DMS153 (cell line): ENCODE results near the gene NT5C1A.

Experiments
- DNase-seq: peaks from one replicate; lab custom pipeline; 2025; lab: John Stamatoyannopoulos, UW

NT5C1A gene

DNA sequence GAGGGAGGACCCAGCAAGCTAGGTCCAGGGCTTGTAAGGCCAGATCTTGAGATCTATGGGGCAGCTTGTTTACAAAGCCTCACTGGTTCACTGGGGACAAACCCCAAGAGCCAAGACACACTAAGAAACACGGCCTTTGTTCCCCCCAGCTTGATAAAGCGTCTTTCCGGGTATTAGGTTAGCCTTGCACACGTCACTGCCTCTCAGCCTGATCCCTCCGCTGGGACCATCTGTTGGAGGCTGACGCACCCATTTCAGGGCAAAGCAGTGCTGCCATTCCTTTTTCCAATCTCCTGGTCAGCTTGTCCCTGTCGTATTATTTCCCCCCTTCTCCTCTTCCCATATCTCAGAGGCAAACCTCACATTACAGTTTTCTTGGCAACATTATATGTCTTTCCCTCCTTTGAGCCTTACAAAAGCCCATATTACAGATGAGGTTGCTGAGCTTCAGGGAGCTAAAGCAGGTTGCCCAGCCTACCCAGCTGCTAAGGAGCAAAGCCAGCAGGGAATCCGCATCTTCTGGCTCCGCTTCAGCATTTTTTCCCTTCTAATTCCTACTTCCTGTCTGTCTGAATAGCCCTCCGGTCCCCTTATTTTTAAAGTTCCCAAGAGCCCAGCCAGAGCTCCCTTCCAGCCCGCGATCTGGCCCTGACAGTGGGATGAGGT lies 36.6 kb downstream of the NT5C1A start:
- DNase-seq, result no peak

DNA sequence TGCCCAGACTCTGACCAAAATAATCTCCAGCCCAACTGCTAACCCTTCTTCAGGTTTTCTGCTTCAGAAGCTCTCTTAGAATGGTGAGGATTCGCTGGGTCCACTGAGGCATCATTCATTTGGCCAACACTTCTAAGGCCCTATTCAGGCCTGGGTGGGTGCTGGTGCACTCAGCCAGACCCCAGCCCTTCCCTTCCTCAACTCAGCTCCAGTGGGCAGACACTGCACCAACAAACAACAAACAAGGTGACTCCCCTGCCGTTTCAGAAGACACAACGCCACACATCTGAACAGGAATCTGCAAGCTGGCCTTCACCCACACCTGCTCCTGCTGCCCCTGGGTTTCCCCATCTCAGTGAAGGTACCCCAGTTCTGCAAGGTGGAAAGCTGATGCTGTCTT lies 38.5 kb downstream of the NT5C1A start:
- DNase-seq, result no peak

GRCh38 chr1:39632682-39633417 lies 39.1 kb downstream of the NT5C1A start:
- peak; percentile 16 for DNase-seq

- no peak for DNase-seq
Measured at GRCh38 chr1:39632323-39632681, 39.6 kb downstream of the NT5C1A start.

DNA sequence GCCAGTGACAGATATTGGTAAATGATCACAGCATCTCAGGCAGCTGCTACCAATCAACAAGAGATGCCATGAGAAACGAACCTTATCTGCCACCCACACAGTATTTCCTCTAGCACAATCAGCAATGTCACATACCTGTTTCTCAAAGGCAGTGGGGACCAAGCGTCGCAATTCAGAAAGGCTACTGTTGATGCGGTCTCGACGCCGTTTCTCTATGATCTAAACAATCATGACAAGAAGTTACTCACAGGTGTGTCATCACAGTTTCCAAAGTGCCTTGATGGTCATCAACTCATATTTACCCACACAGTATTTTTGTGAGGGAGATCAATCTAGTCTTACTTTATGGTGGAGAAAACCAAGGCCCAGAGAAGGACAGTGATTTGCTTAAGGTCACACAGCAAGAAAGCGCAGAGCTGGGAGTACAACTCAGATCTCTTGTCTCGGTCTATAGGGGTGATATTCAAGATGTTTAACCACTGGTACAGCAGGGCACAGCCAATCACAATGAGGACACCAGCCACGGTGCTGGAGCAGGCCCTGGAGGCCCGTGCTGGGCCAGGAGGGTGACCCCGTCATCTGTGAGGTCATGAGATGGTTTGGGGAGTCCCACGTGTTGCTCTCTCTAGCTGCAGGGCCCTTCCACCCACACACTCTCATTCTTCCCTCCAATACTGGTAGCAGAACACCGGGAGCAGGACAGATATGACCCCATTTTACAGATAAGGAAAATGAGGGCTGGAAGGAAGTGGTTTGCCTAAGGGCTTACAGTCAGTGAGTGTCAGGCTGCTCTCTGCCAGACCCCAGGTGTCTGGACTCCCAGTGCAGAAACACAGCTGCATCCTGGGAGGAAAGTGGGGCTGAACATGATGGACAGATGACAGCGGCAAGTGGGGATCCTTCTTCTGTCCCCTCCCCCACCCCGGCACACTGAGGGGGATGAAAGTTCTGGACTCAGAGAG lies 40.3 kb downstream of the NT5C1A start:
- DNase-seq, result no peak

DNA sequence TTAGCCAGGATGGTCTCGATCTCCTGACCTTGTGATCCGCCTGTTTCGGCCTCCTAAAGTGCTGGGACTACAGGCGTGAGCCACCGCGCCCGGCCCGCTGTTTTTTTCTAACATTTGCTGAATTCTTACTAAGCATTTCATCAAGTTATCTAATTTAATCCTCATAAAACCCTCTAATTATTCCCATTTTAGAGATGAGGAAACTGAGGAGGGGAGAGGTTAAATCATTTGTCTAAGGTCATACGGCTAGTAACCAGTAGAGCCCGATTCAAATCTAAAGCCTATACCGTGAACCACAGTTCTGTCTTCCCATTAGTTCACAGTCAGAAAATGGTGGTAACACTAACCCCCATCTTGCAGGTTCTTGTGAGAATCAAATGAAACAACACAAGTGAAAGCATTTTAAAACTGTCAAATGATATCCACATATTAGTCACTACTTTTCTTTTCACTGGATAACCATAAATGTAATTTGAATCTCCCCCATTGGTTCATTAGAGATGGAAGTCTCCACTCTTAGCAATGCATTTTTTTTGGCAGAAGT lies 43.0 kb downstream of the NT5C1A start:
- DNase-seq, result no peak

- DNase-seq, result no peak
Measured at GRCh38 chr1:39626646-39627045, 45.3 kb downstream of the NT5C1A start.

DNA sequence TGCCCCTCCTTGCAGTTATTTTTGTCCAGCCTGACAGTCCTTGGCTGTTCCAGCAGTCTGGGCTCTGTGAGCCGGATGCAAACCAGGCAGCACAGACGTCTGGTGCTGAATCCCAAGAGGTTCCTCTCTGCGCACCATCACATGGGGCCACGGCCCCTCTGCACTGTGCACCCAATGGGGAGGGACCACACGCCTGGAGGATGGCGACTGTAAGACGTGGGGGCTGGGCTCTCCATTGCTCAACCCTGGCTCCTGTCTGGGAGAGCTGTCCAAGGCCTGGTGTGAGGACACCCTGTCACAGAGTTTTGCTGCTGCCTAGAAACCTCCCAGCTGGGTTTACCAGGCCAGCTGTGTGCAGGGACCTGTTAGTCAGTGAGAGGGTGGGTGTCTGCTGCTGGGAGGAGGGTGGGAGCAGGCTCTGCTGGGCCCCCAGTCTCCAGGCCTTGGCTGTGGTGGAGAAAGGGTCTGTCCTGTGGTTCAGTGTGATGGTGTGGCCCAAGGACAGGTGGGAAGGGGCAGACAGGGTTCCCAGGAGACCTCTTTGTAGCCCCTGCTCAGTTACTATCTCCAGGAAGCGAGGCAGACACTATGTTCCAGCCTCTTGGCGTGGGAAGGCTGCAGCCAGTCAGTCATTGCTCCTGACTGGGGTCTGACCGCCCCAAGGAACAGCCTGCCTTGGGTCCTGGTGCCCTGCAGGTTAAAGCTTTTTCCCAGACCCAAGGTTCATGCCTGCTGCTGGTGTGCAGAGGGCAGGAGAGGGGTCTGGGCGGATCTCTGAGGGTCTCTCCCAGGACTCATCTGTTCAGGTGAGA lies 46.2 kb downstream of the NT5C1A start:
- no peak for DNase-seq

DNA sequence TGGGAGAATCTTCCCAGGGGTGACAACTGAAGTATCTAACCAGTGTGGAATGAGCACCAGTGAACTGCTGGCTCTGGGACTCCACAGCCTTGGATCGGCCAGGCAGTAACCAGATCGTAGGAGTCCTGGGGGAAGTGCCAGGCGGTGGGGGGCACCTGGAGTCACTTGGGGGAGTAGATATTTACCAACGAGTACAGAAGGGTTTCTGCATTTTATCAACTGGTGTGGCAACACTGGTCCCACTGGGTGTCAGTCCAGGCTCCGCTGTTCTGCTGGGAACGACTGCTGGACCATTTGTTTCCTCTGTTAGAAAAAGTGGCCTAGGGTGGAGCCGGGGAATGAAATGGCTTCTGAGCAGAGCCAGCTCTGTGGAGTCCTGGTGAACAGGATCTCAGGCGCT lies 46.9 kb downstream of the NT5C1A start:
- DNase-seq, result no peak

DNA sequence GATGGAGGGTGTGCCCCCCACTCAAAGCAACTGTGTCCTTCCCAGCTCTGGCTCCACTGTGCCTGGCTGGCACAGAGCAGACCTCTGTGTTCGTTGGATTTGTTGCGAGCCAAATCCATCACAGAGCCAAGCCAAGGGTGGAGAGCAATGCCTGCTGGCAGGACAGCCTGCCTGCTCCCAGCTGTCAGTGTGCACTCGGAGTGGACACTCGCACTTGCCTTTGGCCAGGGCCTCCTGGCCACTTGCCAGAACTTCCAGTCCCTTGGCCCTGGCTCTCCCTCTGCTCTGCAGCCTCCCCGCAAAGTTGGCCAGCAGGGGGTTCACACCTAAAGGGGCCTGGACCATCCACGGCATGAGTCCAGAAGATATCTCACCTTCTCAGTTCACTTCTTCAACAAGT lies 48.9 kb downstream of the NT5C1A start:
- DNase-seq, result no peak

- DNase-seq, result no peak
Measured at GRCh38 chr1:39622427-39622826, 49.5 kb downstream of the NT5C1A start.

- DNase-seq, result no peak
Measured at GRCh38 chr1:39620659-39621165, 51.2 kb downstream of the NT5C1A start.

DNA sequence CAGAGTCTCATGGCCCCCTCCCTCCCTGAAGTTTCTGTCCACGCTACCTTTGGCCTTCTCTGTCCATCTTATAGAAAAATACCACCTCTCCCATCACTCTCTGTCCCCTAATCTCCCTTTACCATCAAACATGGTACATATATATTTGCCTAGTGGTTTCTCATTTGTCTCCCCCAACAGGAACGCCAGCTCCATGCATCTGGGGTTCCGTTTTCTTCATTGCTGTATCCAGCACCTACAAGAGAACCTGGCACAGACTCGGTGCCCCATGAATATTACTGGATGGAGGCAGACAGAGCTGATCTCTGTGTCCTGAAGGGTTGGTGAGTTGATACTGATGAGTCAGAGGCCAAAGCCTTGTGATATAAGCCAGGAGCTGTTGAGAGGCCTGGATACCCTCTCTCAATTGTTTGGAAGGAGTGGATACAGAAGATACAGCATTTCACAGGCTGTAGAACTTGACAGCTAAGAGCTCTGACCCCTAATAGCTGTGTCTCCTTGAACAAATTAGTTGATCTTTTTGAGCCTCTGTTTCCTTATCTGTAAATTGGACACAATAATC lies 54.3 kb downstream of the NT5C1A start:
- no peak for DNase-seq

GRCh38 chr1:39615086-39615673 lies 56.7 kb downstream of the NT5C1A start:
- no peak for DNase-seq

DNA sequence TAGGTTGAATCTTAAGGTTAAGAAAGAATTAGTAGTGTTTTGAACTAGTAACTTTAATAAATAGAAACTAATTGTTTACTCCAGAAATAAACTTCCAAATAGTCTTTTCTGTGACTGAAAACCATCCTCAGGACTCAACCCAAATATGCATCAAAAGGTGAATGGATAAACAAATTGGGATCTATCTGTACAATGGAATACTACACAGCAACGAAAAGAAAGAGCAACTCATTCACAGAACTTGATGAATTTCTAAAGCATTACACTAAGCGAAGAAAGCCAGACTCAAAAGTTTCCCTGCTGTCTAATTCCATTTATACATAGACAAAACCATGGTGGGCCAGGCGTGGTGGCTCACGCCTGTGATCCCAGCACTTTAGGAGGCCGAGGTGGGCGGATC lies 57.4 kb downstream of the NT5C1A start:
- DNase-seq, result no peak

GRCh38 chr1:39613250-39613649 lies 58.7 kb downstream of the NT5C1A start:
- no peak for DNase-seq

- peak; percentile 41 for DNase-seq
Measured at GRCh38 chr1:39609618-39610331, 62.1 kb downstream of the NT5C1A start.
